GM19397 (cell line): ENCODE measurements around the gene DUSP6.

Experiments used
- ATAC-seq: cut with Tn5 transposase; IDR thresholded peaks from one replicate; pipeline ENCODE4 v1.9.1; 2021; ENCODE audit warnings: mild to moderate bottlenecking, moderate library complexity; ENCODE audit not compliant: unreplicated experiment

The DUSP6 gene

GRCh38 chr12:89376202-89376529 is 23.9 kb upstream of the DUSP6 start:
- no peak for ATAC-seq

- ATAC-seq = no peak
Observed at GRCh38 chr12:89373763-89374572, 21.7 kb upstream of the DUSP6 start.

- no peak for ATAC-seq
Observed at GRCh38 chr12:89372584-89373370, 20.5 kb upstream of the DUSP6 start.

- no peak for ATAC-seq
Observed at GRCh38 chr12:89370850-89371249, 18.5 kb upstream of the DUSP6 start.

GRCh38 chr12:89370421-89370831 is 18.1 kb upstream of the DUSP6 start:
- ATAC-seq = no peak

GRCh38 chr12:89369166-89369565 is 16.9 kb upstream of the DUSP6 start:
- no peak for ATAC-seq

GRCh38 chr12:89368391-89368790 is 16.1 kb upstream of the DUSP6 start:
- no peak for ATAC-seq

GRCh38 chr12:89366676-89367364 is 14.5 kb upstream of the DUSP6 start:
- ATAC-seq = no peak

GRCh38 chr12:89364631-89365030 is 12.3 kb upstream of the DUSP6 start:
- no peak for ATAC-seq

GRCh38 chr12:89364058-89364457 is 11.8 kb upstream of the DUSP6 start:
- no peak for ATAC-seq

- ATAC-seq = no peak
Observed at GRCh38 chr12:89363582-89363981, 11.3 kb upstream of the DUSP6 start.

- no peak for ATAC-seq
Observed at GRCh38 chr12:89363084-89363483, 10.8 kb upstream of the DUSP6 start.

- ATAC-seq = no peak
Observed at GRCh38 chr12:89359615-89360014, 7.3 kb upstream of the DUSP6 start.

- no peak for ATAC-seq
Observed at GRCh38 chr12:89358805-89359204, 6.5 kb upstream of the DUSP6 start.

- no peak for ATAC-seq
Observed at GRCh38 chr12:89357297-89357730, 5.0 kb upstream of the DUSP6 start.

GRCh38 chr12:89356069-89356665 is 3.9 kb upstream of the DUSP6 start:
- no peak for ATAC-seq

GRCh38 chr12:89355243-89356068 is 3.2 kb upstream of the DUSP6 start:
- no peak for ATAC-seq

GRCh38 chr12:89354612-89355067 is 2.3 kb upstream of the DUSP6 start:
- peak; percentile 0 for ATAC-seq

GRCh38 chr12:89353823-89354611 is 1.7 kb upstream of the DUSP6 start:
- ATAC-seq = peak; percentile 31
